Measurements from ENCODE around the gene IQSEC2.

- TF ChIP-seq, protein P1, sequence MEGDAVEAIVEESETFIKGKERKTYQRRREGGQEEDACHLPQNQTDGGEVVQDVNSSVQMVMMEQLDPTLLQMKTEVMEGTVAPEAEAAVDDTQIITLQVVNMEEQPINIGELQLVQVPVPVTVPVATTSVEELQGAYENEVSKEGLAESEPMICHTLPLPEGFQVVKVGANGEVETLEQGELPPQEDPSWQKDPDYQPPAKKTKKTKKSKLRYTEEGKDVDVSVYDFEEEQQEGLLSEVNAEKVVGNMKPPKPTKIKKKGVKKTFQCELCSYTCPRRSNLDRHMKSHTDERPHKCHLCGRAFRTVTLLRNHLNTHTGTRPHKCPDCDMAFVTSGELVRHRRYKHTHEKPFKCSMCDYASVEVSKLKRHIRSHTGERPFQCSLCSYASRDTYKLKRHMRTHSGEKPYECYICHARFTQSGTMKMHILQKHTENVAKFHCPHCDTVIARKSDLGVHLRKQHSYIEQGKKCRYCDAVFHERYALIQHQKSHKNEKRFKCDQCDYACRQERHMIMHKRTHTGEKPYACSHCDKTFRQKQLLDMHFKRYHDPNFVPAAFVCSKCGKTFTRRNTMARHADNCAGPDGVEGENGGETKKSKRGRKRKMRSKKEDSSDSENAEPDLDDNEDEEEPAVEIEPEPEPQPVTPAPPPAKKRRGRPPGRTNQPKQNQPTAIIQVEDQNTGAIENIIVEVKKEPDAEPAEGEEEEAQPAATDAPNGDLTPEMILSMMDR (IDR thresholded peaks at IDR 0.05), result no peak
- TF ChIP-seq POLR2A (IDR thresholded peaks at IDR 0.05), result no peak
Measured at GRCh38 chrX:53268173-53268572, 13.2 kb downstream of the IQSEC2 start.
